Activated T-cell treated with anti-CD3 and anti-CD28 coated beads, Interleukin-2, amount 50 U/mL, for 48 hours (primary cell): ENCODE results near the gene VPS8.

Experiments used
- DNase-seq, 2 experiments: peaks; one replicate each; pipeline ENCODE4 v3.0.0-alpha.2; 2020

Gene VPS8

DNA sequence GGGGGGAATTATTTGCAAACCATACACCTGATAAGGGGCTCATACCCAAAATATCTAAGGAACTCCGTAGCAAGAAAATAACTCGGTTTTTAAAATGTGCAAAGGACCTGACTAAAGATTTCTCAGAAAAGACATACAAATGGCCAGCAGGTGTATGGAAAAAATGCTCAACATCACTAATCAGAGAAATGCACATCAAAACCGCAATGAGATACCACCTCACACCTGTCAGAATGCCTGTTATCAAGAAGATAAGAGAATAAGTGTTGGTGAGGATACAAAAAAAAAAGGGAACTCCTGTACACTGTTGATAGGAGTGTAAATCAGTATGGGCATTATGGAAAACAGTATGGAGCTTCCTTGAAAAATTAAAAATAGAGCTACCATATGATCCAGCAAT, 251.5 kb downstream of the VPS8 start:
- no peak for DNase-seq

DNA sequence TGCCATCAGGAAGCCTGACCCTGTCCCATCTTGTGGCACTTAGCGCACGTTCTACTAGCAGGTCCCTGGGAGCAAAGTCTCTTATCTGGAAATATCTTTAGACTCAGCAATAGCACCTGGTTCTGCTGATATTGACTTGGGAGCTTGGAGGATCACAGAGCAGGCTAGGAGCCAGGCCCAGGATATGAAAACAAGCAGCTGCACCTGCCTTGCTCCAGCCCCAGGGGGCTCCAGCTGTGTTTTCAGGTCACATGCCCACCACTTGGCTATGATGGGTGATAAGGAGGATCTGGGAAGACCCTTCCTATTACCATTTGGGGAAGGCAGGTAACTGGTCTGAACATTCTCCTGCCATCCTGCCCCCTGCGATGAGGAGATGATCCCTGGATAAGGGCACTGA, 253.1 kb downstream of the VPS8 start:
- no peak for DNase-seq

DNA sequence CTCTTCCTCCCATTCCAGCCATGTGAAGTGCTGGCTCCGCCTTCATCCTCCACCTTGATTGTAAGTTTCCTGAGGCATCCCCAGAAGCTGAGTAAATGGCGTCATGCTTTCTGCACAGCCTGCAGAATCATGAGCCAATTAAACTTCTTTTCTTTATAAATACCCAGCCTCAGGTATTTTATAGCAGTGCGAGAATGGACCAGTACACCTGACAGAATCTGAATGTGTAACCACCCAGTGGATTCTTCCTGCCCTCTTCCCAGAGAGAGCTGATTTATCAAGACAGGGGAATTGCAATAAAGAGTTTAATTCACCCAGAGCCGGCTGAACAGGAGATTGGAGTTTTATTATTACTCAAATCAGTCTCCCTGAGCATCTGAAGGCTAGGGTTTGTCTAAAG, 254.3 kb downstream of the VPS8 start:
- DNase-seq, result no peak

DNA sequence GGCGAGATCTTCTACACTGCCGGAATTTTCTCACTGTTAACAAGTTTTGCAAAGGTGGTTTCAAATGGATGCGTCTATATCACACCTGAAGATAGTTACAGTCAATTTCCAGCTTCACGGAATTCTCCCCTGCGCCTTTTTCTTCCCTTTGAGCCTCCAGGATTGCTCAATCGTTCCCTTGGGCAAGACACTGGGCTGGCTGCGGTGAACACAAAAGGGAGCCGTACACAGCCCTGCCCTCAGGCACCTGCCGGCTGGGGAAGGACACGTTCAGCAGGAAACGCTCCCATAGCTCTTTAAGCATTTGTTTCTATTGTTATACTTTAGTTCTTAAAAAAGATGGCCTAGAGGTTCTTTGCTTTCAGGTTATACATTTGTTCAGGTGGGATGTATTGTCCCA, 255.2 kb downstream of the VPS8 start:
- DNase-seq, result no peak

DNA sequence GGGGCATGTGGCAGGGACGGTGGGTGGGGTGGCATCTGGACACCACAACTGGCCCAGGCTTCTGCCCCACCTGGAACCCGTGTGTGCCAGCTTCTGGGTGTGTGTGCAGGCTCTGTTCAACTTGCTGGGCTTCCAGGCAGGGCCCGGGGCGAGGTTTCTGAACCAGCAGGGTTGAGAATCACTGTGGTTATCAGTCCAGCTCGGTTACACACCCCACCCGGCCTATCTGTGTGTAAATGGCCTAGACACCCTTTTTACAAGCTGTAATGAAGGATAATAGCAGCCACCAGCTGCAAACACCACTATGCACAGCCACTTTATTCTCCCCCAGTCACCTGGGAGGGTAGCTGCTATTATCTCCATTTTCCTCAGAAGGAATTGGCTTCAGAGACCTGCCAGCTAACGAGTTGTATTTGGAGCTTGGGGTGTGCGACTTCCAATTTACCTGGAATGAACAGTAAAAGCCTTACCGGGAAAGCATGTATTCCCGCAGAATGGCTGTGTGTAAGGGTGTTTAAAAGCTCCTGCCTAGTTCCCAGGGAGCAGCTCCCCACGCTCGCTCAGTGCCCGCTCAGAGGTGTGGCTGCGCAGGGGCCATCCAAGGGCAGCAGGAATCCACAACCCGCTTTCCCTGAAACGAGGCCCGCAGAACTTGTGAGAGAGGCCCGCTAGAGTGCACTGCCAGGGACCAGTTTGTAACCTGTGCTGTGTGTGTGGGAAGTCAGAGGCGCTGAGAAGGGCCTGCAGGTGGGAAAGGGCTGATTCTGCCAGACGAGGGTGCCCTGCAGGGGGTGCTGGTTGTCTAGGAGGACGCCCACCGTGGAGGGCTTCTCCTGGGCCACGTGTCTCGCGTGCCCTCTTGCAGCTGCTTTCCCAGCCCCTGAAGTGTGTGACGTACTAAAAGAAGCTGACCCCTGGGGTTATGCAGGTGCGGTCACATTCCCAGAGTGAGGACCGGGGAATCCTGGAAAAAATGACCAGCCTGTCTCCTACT, 257.4 kb downstream of the VPS8 start:
- no peak for DNase-seq

DNA sequence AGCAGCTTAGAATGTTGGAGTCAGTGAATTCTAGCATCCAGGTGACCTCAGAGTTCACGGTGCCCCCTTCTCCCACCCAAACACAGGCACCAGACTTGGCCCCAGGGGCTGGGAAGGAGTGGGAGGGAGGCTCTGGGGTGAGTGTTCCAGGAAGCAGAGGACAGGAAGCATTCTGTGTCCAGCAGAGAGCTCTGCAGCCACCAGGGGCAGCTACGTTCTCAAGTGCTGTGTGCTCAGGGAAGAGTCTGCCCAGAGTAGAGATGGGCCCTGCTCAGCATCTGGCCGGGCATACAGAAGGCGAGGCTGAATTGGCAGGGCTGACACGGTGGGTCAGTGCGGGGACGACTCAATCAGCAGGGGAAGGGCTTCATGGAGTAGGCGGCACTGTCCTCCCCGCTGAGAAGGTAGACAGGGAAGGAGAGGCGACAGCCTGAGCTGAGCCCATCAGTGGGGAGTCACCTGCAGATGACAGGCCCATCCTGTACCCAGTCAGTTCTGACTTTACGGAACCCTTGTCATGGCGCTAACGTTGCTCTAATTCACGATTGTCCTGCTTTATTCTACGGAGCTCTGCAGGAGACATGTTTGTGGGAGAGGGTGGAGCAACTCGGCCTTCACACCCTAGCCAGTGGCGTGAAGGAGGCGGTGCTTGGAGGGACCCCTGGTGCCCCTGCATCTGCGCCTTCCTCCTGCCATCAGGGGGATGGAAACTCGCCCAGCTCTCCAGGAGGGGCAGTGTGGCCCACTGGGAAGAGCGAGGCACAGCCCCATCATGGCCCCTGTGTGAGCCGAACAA, 258.7 kb downstream of the VPS8 start:
- no peak for DNase-seq

DNA sequence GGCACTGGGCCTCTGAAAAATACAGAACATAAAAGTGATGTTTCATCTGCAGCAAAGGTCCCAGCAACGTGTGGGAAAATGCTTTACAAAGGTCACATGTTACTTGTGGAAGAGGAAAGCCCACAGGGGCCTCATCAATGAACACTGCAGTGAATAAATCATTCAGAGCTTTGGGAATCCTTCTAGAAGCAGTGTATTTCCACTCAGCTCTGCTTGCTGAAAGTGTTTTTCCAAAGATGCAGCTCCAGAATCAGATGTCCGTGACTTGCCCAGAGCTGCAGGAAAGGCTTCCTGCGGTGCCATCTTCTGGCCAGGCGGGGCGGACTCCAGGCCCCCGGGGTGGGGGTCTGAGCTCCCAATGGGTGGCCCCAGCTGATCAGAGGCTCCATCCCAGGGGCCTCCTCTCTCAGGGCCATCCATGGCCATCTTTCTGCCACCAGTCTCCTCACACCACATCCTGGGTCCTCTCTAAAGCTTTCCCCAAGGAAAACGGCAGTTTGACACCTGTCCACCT, 259.4 kb downstream of the VPS8 start:
- DNase-seq, result no peak

DNA sequence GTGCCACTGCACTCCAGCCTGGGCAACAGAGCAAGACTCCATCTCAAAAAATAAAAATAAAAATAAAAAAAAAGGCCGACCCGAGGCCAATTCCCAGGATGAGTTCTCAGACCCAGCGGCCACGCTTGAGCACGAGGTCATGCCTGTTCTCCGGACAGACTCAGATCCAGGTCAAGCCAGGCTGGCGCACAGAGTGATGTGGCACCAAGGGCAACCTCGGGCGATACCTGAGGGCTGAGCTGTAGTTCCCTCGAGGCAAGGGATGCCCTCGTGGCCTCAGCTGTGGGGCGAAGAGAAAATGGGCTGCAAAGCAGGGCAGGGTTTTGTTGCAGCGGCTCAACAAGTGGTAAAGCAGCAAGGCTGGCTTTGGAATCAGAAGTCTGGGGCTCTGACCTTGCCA, 263.6 kb downstream of the VPS8 start:
- no peak for DNase-seq

DNA sequence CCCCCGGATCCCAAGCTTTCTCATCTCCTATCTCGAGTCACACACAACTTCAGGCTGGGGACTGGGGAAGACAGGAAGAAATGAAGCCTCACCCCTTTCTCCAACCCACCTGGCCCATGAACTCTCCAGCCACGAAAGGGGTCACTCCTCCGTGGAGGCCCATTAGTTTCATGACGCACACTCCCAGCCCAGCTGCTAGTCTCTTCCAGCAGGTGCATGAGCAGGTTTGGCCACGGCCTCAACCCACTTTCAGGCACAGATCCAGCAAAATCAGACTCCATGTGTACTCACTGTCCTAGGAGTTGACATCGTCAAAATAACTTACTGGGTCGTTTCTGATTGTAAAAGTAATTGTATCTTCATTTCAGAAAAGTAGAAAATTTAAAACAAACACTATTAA, 264.3 kb downstream of the VPS8 start:
- DNase-seq, result no peak

DNA sequence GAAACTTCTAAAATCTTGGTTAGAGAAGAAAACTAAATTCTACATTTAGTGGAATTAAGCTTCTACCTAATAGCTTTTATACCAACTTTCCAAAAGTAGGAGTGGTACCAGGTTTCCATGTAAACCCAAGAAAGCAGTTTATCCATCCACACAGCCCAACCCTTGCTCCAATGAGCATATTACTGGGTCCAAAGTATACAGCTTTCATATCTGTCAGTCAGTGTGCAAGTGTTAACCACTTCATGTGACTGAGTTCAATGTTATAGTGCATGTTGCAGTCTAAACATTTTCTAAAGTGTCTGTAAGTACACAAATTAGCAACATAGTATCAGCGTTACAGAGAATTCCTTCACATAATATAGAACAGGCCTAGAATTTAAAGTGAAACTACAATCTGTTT, 267.7 kb downstream of the VPS8 start:
- no peak for DNase-seq

DNA sequence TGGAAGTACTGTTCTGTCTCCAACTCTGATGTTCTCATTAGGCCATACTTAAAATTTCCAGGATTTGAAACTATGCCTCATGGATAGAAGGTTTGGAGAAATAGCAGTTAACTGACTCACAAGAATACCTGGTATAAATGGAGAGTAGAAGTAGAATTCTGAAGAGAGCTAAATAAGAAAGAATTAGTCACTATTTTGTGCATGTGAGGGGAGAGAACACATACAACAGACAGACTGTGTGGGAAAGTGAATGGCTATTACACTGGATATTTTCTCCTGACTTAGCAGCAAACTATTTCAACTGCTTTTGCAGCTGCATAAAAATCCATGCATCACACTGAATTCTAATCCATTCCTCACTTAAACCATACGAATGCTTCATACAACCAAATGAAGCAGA, 269.6 kb downstream of the VPS8 start:
- no peak for DNase-seq

DNA sequence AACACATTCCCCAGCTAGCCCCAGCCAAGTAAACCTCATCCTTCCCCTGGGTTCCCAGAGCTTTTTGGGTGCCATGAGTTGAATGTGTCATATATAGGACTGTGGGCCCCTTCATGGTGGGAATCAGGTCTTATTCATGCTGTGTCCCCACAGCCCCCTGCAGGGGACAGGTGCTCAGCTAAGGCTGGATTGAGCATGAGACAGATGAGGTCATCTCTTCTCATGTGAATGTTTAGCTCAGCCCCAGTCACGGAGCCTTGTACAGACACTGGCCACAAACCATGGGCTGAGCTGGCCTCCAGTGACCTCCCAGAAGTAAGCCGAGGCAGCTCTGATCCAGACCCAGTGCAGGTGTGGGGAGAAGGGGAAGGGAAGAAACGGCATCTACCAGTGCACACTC, 270.2 kb downstream of the VPS8 start:
- DNase-seq, result no peak

DNA sequence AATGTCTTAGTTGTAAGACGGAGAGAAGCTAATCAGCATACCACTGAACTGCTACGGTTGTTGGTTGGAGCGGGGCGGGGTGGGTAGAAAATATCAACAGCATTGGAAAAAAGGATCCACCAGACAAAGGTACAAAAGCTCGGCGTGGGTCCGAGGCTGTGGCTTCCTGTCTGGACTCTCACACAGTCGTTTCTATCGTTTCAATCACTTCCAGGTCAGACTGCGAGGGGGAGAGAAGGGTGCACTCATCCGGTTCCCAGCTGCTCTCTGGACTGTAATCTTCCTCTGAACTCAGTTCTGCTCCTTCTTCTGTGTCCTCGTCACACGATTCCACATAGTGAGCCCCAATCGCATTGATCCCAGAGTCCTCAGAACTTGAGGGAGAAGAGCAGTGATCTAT, 270.9 kb downstream of the VPS8 start:
- no peak for DNase-seq

DNA sequence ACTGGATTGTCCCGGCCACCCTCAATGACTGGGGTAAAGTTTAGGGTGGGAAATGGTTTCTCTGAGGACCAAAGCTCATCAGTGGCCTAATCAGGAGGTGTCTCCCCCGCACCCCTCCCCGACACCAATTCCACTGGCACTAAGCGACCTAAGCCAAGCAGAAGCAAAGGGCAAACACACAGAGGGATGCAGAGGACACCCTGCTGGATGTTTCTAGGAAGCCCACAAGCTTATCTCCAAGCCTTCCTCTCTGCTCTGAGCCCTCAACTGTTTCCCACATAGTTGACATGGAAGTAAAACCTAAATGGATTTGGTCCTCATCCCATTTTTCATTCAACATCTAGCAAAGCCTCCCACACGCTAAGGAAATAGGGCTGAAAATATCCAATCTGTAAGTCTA, 272.4 kb downstream of the VPS8 start:
- DNase-seq, result no peak

DNA sequence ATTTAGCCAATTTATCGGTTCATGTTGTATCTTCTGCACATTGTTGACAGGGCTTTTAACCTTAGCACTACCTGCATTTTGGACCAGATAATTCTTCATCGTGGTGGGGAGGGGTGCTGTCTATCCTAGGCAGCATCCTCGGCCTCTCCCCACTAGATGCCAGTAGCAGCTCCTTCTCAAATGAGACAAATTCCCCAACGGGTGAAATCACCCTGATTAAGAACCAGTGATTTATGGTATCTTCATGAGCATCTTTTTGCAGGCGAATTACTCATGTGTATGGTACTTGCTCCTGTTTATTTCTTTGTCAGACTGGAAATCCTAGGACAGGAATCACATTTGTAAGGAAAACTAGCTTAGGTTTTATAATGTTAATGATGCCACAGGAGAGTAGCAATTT, 272.9 kb downstream of the VPS8 start:
- DNase-seq, result no peak

DNA sequence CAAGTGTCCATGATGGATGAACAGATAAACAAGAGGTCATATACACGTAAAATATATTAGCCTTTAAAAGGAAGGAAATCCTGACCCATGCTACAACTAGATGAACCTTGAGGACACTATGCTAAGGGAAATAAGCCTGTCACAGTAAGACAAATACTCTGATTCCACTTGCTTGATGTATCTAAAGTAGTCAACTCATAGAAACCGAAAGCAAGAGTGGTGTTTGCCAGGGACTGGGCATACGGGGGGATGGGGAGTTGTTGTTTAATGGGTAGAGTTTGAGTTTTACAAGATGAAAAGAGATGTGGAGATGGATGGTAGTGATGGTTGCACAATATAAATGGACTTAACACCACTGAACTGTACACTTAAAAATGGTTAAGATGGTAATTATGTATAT, 275.5 kb downstream of the VPS8 start:
- no peak for DNase-seq

DNA sequence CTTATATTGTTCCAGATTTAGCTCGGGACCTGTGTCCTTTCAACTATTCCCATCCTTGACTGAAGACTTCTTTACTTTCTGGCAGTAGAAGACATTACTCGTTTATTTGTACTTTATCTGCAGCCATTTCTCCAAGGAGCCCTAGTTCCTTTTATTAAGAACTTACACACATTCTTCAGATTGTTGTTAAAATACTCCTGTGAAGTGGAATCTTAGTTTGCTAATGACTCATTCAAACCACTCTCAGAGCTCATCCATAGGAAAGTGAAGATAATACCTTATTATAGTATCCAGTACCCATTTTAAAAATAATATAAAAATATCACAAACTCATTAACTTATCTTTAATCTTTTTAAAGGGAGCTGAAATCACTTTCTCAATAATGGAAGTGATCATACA, 277.4 kb downstream of the VPS8 start:
- DNase-seq, result no peak

DNA sequence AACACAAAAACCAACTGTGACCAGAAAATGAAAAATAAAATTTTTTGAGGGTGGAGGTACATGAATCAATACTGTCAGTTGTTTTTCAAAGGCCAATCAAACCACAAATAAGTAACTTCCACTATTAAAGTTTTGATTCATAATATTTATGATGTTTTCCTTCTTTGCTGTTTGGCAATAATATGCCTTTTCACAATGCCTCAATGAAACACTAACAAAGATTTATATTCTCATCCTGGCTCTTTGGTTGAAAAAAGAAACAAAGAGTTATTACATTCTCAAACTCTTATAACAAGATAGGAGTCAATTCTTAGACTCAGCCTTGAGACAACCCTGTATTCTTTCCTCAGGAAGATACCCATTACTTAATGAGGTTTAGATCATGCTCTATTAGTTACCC, 277.8 kb downstream of the VPS8 start:
- no peak for DNase-seq

DNA sequence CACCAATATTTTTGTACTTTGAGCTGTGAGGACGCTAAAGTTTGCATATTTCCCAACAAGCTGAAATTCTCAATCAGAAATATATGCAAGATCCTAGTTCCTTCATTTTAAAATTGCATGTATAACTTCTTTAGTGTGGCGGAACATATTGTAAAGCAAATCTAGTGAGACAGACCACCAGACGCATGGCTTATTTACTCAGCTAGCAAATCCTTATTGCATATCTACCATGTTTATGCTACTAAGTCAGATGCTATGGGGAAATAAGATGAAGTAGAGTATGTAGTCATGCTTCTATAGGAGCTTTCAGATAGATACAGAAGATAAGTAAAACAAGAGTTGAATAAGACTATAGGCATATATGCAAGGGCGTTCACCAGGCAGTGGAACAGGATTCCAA, 278.8 kb downstream of the VPS8 start:
- no peak for DNase-seq

DNA sequence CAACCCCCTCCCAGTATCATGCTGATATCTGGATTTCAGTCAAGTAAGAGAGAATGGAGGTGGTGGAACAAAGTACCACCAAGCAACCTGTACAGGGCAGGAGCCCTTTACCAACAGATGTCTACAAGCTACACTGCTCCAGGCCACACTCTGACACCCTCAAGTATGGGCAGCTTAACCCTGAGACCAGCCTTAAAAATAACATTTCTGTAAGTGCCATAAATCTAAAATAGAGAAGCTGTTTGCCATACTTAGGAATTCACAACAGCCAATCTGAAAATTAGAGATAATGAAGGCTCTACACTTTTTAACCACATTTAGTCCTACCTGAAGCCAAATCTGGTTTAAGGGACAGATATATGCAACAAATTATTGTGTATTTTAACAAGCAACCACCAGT, 281.1 kb downstream of the VPS8 start:
- no peak for DNase-seq

DNA sequence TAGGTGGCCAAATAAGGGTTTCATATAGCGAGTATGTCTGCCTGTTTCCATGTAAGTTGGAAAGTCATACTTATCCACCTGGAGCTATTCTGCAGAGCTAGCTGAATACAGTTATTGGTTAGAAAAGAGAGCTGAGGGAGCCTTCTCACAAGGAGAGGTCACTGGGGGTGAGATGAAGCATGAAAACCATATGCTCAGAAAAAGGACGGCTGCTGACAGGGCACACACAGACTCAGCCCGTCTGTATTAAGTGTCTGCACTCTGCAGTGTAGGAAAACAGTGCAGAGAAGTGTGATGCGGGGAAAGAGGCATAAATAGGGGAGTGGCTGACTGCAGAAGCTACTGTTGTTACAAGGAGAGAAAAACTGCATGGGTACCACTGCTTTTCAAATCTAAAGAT, 282.7 kb downstream of the VPS8 start:
- no peak for DNase-seq
